CD4-positive, alpha-beta T cell treated with Interleukin-21 for 1 hour (primary cell): ENCODE measurements around the gene ERC2.

Experiments
- DNase-seq: peaks from one replicate; pipeline ENCODE4 v3.0.0-alpha.2; 2020

The ERC2 gene

DNA sequence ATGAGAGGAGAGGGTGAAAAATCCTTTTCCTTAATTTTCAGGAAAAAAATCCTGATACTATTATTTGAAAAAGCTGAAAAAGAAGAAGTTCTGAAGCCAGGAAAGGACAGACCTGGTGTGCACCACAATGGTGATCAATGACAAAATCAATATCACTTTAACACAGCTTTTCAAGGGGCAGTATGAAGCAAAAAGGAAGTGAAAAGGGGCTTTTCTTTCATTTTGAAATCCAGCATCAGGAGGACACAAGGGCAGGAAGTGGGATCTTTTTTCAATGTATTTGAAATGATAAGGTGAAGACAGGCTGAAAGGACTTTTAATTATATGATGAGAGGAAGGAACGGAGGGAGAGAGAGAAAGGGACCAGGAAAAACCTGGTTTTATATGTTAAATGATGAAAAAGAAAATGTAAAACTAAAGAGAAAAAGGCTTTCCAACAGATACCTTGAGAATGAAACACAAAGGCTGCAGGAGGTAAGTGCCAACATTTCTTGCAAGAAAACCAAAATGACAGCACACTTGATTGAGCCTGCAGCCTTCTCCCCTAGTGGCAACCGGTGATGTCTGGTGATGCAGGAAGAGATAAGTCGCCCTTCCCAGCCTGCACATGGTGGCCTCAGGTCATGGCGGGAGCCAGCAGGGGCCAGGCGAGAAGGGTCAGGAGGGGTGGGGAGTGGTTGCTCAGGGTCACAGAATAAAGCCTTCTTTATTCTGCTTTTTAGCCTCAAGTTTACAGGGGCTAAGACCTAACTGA, 744.4 kb downstream of the ERC2 start:
- no peak for DNase-seq

GRCh38 chr3:55721716-55722484, 746.4 kb downstream of the ERC2 start:
- DNase-seq = no peak

DNA sequence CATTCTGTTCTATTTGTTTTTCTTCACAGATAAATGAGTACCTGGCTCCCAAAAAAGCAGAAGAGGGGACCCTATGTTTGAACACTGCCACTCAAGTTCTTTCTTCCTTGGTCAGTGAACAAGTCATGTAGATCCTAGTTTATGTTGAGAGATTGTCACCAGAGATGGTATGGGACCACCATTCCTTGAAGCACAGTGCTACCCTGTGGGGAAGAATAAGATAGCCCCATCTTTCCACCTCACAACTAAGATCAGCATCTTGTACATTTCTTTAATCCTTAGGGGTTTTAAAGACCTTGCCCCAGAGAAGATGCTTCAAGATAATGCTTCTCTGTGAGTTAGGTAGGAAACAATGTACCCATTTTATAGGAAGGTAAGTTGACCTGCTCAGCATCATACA, 747.7 kb downstream of the ERC2 start:
- DNase-seq = no peak

DNA sequence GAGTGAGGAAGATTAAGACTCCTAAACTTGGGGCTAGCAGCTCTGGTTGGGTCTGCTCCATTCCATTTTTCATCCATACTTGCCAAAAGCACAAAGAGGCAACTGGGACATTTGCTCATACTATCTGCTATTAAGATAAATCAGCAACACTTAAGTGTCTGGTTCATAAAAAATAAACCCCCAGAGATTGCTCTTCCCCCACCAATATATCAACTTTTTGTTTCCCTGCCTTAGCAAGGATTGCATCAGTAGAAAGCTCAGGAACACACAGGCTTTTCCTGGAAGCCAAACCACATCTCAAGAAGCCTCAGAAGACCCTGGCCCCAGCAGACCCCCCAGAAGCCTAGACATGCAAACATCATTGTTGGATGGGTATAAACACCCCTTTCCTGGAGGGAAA, 748.8 kb downstream of the ERC2 start:
- no peak for DNase-seq

DNA sequence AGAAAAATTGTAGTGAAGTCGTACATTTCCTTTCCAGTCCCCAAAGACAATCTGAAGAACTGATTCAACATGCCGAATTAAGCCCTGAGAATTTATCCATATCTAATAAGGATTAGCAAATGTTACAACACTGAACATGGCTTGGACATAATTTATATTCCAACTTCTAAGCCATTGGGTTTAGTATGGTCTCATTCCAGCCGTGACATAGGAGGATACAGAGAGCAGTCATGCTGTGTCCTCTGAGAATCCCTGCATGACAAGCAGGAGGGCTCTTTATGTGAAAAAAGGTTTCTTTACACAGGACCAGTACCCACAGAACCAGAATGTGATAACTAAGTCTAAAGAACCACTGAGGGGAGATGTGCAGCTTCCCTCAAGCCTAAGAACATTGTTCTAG, 749.3 kb downstream of the ERC2 start:
- DNase-seq = no peak

- DNase-seq = no peak
Observed at GRCh38 chr3:55718521-55718921, 749.7 kb downstream of the ERC2 start.

DNA sequence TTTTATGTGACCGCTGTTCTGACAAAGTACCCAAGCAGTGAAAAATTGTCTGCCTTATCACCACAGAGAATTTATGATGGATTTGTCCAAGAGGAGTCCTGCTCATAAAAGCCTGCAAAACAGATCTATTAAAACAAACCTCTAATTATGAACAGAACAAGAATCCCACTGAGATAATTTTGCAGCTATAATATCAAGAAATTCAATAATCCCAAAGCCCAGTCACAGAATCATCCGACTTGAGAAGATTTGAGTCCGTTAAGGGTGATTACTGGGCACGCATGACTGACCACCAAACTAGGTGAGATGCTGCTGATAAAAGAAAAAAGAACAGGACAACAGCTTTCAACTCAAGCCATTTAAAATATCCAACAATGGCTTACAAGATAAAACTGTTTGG, 750.2 kb downstream of the ERC2 start:
- DNase-seq = no peak

DNA sequence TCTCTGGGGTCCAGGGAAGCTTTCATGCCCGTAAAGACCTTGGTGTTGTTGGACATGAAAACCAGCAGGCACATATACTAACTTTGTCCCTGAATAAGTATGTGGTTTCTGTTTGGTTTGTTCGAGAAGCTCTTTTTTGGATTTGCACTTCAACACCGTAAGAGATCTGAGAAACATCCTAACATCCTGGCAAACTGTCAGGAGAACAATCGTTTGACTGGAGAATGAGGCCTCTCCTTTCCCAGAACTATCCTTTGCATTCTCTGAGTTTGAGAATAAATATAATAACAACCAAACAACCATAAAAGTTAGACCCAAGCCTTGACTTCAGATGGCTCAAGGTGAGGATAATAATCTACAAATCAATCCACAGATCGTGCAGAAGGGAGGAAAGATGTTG, 750.8 kb downstream of the ERC2 start:
- DNase-seq = no peak

- no peak for DNase-seq
Observed at GRCh38 chr3:55716611-55717225, 751.5 kb downstream of the ERC2 start.

GRCh38 chr3:55716044-55716443, 752.2 kb downstream of the ERC2 start:
- DNase-seq = no peak

DNA sequence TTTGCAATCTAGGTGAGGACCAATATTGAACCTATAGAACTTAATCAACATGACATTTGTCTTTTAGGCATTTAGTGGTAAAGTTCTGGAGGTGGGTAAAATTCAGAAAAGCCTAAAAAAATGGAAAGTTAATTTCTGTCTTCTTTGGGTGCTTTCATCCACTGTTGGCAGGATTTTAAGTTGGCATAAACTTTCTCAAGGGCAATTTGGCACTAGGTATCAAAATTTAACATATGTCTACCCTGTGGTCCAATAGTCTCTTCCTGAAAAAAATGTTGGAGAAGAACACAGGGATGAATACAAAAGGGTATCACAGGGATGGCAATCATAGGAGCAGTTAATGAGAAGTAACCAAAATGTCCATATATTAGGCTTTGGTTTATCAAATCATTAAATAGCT, 754.2 kb downstream of the ERC2 start:
- no peak for DNase-seq

DNA sequence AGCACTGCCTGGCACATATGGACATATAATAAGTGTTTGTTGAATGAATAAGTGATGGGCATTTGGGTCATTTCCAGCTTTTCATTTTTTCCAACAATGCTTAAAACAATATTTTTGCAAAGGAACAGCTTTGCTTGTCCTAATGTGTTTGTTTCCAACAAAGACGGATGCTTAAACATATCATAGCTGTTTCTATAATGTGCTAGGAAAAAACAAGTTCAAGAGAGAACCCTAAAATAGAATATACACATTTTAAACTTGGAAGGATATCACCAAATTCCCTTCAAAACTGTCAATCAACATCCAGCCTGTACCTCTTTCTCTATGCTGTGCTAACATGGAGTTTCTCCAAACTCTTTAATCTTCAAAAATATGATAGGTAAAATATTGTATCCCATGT, 756.6 kb downstream of the ERC2 start:
- no peak for DNase-seq

- DNase-seq = no peak
Observed at GRCh38 chr3:55709411-55710012, 758.8 kb downstream of the ERC2 start.

DNA sequence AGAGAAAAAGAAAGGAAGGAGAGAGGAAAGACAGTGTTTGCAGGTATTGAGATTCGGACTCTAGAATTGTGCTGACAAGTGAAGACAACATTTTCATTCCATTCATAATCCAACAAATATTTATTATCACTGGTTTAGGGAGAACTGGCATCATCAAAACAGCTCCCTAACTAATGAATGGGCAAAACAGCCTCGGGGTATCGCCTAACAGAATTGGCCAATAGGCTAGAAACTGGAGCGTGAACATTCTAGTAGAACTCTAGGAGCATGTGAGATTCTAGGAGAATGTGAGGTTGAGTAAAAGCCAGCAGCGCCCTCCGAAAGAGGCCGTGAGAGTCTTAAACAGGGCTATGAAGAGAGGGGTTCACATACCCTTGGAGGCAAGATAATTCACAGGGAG, 759.3 kb downstream of the ERC2 start:
- DNase-seq = no peak

- no peak for DNase-seq
Observed at GRCh38 chr3:55708242-55708641, 760.0 kb downstream of the ERC2 start.

- DNase-seq = no peak
Observed at GRCh38 chr3:55704521-55704920, 763.7 kb downstream of the ERC2 start.

DNA sequence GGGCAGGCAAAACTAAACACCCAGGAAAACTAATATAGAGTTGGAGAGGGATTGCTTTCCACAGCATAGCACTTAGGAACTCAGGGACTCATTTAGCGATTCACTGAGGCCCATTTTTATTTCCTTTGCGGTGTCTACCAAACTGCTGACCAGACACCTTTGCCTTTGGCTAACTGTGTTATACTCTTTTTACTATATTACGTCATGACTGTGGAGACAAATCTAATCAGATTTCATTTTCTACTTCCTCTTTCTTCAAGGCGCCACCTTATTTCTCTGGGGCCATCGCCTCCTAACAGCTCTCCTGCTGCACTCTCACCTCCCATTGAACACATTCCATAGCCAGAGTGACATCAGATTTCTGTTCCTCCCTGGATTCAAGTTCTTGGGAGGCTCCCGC, 765.4 kb downstream of the ERC2 start:
- DNase-seq = no peak

DNA sequence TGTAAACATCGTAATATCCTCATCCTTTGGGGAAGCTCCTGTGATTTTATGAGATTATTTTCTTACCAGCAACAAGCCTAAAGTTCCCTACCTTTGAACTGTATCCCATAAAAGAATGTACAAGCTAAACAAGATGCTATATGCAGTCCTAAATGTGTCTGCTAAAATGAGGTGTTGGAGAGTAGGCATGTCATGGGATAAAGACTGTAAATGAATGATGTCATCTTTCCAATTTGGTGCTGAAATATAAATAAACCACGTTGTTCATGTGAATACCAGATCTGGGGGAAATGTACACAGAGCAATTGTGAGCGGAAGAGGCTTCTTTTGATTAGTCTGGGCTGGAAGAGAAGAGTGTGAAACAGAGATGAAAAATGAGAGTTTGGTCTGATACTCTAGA, 766.3 kb downstream of the ERC2 start:
- DNase-seq = no peak

DNA sequence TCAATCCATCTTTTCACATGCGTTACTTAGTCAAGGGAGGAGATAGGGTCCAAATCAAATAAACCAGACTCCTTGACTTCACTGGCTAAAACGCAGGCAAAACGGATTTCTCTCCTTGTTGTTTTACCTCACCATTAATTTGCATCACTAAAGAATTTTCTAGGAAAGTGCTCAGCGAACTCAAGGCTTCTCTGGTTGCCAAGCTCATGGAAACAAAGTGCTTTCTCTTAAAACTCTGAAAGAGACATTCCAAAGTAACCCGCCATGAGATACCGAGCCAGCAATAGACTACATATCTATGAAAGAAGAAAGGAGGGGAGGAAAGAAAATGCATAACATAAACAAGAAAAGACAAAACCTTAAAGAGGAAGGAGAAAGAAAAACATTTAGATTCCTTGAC, 769.4 kb downstream of the ERC2 start:
- no peak for DNase-seq

- no peak for DNase-seq
Observed at GRCh38 chr3:55697177-55697865, 770.9 kb downstream of the ERC2 start.

DNA sequence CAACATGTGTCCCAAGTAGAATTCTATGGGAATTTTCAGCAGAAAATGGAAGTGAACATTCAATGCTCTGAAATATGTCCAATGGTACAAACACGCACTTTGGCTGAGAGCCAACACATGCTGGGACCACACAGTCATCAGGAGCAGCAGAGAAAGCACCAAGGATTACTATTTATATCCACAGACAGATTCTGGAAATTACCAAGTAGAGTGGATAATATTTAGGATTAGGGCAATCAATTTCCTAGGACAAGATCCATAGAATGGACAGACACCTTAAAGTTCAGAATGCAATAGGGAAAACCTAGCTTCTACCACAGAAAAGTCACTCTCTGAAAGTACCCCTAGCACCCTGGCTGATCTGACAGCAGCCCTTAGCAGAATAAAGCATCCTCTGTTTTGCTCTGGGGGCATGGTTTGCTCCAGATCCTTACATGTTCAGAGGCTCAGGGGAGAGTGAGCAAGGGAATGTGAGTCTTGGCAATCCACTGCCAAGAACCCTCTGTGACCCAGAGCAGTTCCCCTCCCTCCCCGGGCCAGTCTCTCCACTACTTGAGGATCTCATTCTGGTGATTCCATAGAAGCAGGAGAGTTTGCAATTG, 775.2 kb downstream of the ERC2 start:
- no peak for DNase-seq

DNA sequence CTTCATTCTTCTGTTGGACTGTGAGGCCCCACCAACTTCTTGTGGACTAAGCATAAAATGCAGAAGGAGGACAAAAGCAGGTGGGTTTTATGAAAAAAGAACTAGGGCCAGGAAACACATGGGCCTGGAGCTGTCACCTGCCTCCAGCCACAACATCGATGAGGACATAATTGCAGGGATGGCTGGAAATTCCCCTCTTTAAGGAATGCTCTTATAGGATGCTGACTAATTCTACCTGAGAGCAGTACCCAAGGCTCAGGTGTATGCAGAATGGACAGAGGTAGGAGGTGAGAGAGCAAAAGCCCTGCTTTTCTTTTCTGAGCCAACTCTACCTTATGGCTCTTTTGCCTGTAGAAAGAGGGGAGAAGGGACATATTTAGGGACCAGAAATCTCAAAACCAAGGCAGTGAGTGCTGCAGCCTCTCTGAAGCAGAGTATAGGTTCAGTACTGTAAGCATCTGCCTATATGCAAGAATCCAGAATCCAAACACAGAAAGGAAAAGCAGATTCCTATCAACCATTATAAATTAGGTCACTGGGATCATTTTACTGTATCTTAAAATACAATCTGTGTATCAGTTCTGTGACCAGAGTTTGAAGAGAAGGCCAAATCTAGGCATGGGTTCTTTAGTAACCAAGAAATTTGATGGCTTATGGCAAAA, 775.8 kb downstream of the ERC2 start:
- DNase-seq = no peak
